ENCODE measurements around the gene NEDD4L. TPM values are rescaled to one million over a fixed set of nuclear protein-coding genes. Genes with fewer than 3 reads are reported as not detected.

Gene NEDD4L
- total and polyA plus RNA-seq, 12 donors = 17.8 to 110 (median 37.6) TPM

- Histone ChIP-seq H3K27me3 (no peaks in the 10 kb centered on the region), H3K9me3 (replicated peaks in 1 of 3) (no peaks in the 10 kb centered on the region), H3K36me3 (replicated peaks in 1 of 2) (no peaks in the 10 kb centered on the region), H3K4me3 (no peak overlapping the region), H3K27ac (no peak overlapping the region), H3K4me1 (replicated peaks in 1 of 2) (no peaks in the 10 kb centered on the region)
- no peak for TF ChIP-seq CTCF (IDR thresholded peaks at IDR 0.05)
- no peak for TF ChIP-seq POLR2A (IDR thresholded peaks at IDR 0.05)
- intact Hi-C loops (cut with DNase I) = no loop called here
- DNase-seq = no peak
These were observed 34.9 kb upstream of the NEDD4L start for GRCh38 chr18:58009166-58009565.

DNA sequence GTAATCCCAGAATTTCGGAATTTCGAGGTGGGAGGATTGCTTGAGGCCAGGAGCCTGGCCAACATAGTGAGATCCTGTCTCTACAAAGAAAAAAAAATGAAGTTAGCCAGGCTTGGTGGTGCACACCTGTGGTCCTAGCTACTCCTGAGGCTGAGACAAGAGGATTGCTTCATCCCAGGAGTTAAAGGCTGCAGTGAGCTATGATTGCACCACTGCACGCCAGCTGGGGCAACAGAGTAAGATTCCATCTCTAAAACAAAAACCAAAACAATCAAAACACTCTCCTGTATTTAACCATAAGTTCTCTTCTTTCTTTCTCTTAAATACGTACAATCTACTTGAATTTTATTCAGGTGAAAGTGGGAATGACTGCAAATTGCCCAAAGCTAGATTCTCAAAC lies 33.8 kb upstream of the NEDD4L start:
- intact Hi-C loops (cut with DNase I) = no loop called here
- no peaks in the 10 kb centered on the region for H3K9me3 ChIP-seq (replicated peaks in 1 of 3)
- no peak for DNase-seq
- H3K36me3 ChIP-seq (replicated peaks in 1 of 2) = no peaks in the 10 kb centered on the region
- 84 to 87% (median 85%) methylated on average over 4 of the region's 4 CpGs for WGBS, 4 donors
- TF ChIP-seq CTCF (IDR thresholded peaks at IDR 0.05) (no peak), POLR2A (IDR thresholded peaks at IDR 0.05) (no peak)
- no peak overlapping the region for H3K27ac ChIP-seq
- H3K4me1 ChIP-seq (replicated peaks in 1 of 2) = no peaks in the 10 kb centered on the region
- no peaks in the 10 kb centered on the region for H3K27me3 ChIP-seq
- H3K4me3 ChIP-seq = no peak overlapping the region

DNA sequence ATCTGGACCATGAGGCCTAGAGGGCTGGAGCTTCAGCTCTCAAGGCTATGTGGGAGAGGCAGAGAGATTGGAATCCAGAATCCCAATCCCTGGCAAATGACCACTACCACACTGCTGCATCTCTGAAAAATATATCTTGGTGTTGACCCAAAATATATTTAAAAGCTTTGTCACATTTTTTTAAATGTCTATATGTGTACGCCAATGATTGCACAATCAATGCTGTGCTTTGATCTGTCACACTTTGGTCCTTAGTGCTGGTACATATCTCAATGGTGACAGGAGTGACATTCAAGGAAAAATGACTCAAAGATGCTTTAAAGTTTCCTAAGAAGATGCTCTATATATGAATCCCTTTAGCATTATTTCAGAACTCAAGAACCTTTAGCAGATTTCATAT lies 31.7 kb upstream of the NEDD4L start:
- Histone ChIP-seq H3K4me1 (replicated peaks in 1 of 2) (no peaks in the 10 kb centered on the region), H3K36me3 (replicated peaks in 1 of 2) (no peaks in the 10 kb centered on the region), H3K27ac (no peak overlapping the region), H3K27me3 (no peaks in the 10 kb centered on the region), H3K4me3 (no peak overlapping the region), H3K9me3 (replicated peaks in 1 of 3) (no peaks in the 10 kb centered on the region)
- no peak for DNase-seq
- TF ChIP-seq CTCF (IDR thresholded peaks at IDR 0.05) (no peak), POLR2A (IDR thresholded peaks at IDR 0.05) (no peak)
- intact Hi-C loops (cut with DNase I) = no loop called here
- 77 to 89% (median 80%) methylated on average over 1 of the region's 1 CpG for WGBS, 4 donors

GRCh38 chr18:58013241-58014211 lies 30.5 kb upstream of the NEDD4L start:
- H3K4me1 ChIP-seq (replicated peaks in 1 of 2) = no peaks in the 10 kb centered on the region
- no peak for DNase-seq
- no peak overlapping the region for H3K27ac ChIP-seq
- 64 to 68% (median 65%) methylated on average over 8 of the region's 8 CpGs for WGBS, 4 donors
- H3K4me3 ChIP-seq = no peak overlapping the region
- TF ChIP-seq CTCF (IDR thresholded peaks at IDR 0.05) = no peak
- no peak for TF ChIP-seq POLR2A (IDR thresholded peaks at IDR 0.05)
- intact Hi-C loops (cut with DNase I) = no loop called here
- H3K36me3 ChIP-seq (replicated peaks in 1 of 2) = no peaks in the 10 kb centered on the region
- H3K27me3 ChIP-seq = no peaks in the 10 kb centered on the region
- H3K9me3 ChIP-seq (replicated peaks in 1 of 3) = no peaks in the 10 kb centered on the region

Data from adrenal gland (tissue), 12 donors.